Measurements from ENCODE around the gene COMTD1. TPM values are rescaled to one million over a fixed set of nuclear protein-coding genes. Genes with fewer than 3 reads are reported as not detected.
A peak's percentile ranks its signal among the peaks of the same experiment; 100 is the strongest.

COMTD1 gene
- total and polyA plus RNA-seq, 2 of the 8 experiments (the other 6 are each of a cell fraction or from before 2014, with no cell fraction given), result 31.9 to 42.4 TPM

GRCh38 chr10:75230600-75231038 lies 5.1 kb downstream of the COMTD1 start:
- no peak overlapping the region for H4K8ac ChIP-seq (ENCODE audit: extremely low read depth, insufficient read depth, low read length)
- peaks cover 13 to 50% (median 20%) of the 10 kb centered on the region in 4 experiments for H3K36me3 ChIP-seq (ENCODE audit: control insufficient read depth in 2 of 4, insufficient read depth in 4 of 4, low read length in 3 of 4)
- H4K20me1 ChIP-seq (replicated peaks in 1 of 2; ENCODE audit: control insufficient read depth in 1 of 2, insufficient read depth in 2 of 2, low read length in 2 of 2), result peaks cover 3 to 12% of the 10 kb centered on the region in 2 experiments
- H3K23me2 ChIP-seq (ENCODE audit: low read depth, low read length), result peaks cover 13% of the 10 kb centered on the region; the same call in 1 of the 2 replicates
- peaks cover 6 to 36% of the 10 kb centered on the region in 2 experiments; a peak in 3 of 4 replicates for H3K79me2 ChIP-seq (ENCODE audit: control insufficient read depth in 1 of 2, insufficient read depth in 2 of 2, low read length in 2 of 2)
- no peak overlapping the region for H2BK15ac ChIP-seq (ENCODE audit: low read length)
- peaks cover 10 to 20% (median 17%) of the 10 kb centered on the region in 4 experiments for H3K4me1 ChIP-seq (replicated peaks in 1 of 4; ENCODE audit: control insufficient read depth in 3 of 4, insufficient read depth in 4 of 4, low read length in 3 of 4)
- H3K4ac ChIP-seq (replicated peaks; ENCODE audit: insufficient read length, low read depth, low read length), result no peak overlapping the region
- no peaks in the 10 kb centered on the region for H3K27me3 ChIP-seq (replicated peaks in 1 of 4; ENCODE audit: control insufficient read depth in 3 of 4, extremely low read depth in 1 of 4, insufficient read depth in 3 of 4, low read length in 3 of 4)
- H3K79me1 ChIP-seq (ENCODE audit: low read depth, low read length), result peaks cover 4% of the 10 kb centered on the region; the same call in 1 of the 2 replicates
- H2BK12ac ChIP-seq (ENCODE audit: low read depth, low read length), result no peak overlapping the region
- no peak overlapping the region for H3K9ac ChIP-seq (replicated peaks in 1 of 4; ENCODE audit: extremely low read depth in 1 of 4, low read depth in 3 of 4, low read length in 3 of 4)
- 55% methylated on average over 5 of the region's 5 CpGs; no CpG with 5 or more reads in 1 of the 2 experiments for WGBS, 2 experiments (ENCODE audit: extremely low coverage in 1 of 2, insufficient coverage in 1 of 2, insufficient read length in 1 of 2, insufficient replicate concordance in 2 of 2, low coverage in 1 of 2, low lambda C conversion rate in 2 of 2, missing lambda C conversion rate in 1 of 2)
- peak; percentile 84 for FAIRE-seq
- H3K23ac ChIP-seq (ENCODE audit: insufficient read length), result no peak overlapping the region
- ChIA-PET CTCF (ENCODE audit: partially characterized antibody) (interaction anchor here (0.6 to 18.9 kb wide), 9 partner anchors 8 to 167 kb away, joined by 3 to 209 read pairs (median 5); partner anchors contain the start of gene VDAC2), POLR2A (ENCODE audit: partially characterized antibody) (interaction anchor here (0.5 to 27.6 kb wide), 4 partner anchors 10 to 599 kb away, joined by 3 to 801 read pairs (median 72); partner anchors contain the start of genes SAMD8 and VDAC2)
- H3K4me3 ChIP-seq (ENCODE audit: extremely low read depth in 1 of 4, insufficient read depth in 2 of 4, low read depth in 3 of 4, low read length in 4 of 4), result no peak overlapping the region
- no peak overlapping the region for H4K91ac ChIP-seq (replicated peaks; ENCODE audit: insufficient read length, low read length)
- H2BK120ac ChIP-seq (replicated peaks; ENCODE audit: low read depth, low read length), result no peak overlapping the region
- H3K4me2 ChIP-seq (ENCODE audit: insufficient read depth in 1 of 2, low read depth in 2 of 2, low read length in 2 of 2), result no peak overlapping the region
- H3K9me3 ChIP-seq (ENCODE audit: insufficient read depth in 2 of 2, low read depth in 1 of 2, low read length in 1 of 2), result no peaks in the 10 kb centered on the region
- H2AFZ ChIP-seq (ENCODE audit: low read length), result no peak overlapping the region
- H3K27ac ChIP-seq (ENCODE audit: low read depth, low read length), result no peak overlapping the region
- H3K56ac ChIP-seq (replicated peaks; ENCODE audit: insufficient read length, low read depth, low read length), result no peak overlapping the region
- no peak overlapping the region for H3K18ac ChIP-seq (ENCODE audit: extremely low read depth, low read length)
- no peak overlapping the region for H2BK5ac ChIP-seq (ENCODE audit: low read depth, low read length)
- H2AK5ac ChIP-seq (ENCODE audit: low read depth, low read length), result no peak overlapping the region
- no peak overlapping the region for H4K5ac ChIP-seq (ENCODE audit: insufficient read length, low read depth, low read length)
- no peak overlapping the region for H3K14ac ChIP-seq (ENCODE audit: insufficient read length)
- peak in 1 of 2 experiments; percentile 91 for DNase-seq (ENCODE audit: low read depth in 1 of 2, low spot score in 2 of 2)
- no peak overlapping the region for H2BK20ac ChIP-seq (ENCODE audit: low read length)
- TF ChIP-seq PHF8 (conservative IDR thresholded peaks at IDR 0.05; ENCODE audit: low read depth, low read length) (no peak), EZH2 (IDR thresholded peaks at IDR 0.05; ENCODE audit: low read depth, low read length, severe bottlenecking) (no peak), TBP (IDR thresholded peaks at IDR 0.05; ENCODE audit: low read depth, low read length) (no peak), SIN3A (conservative IDR thresholded peaks at IDR 0.05 in 1 of 2, IDR thresholded peaks at IDR 0.05 in 1 of 2; ENCODE audit: low read depth in 1 of 2, low read length in 2 of 2) (peak in 1 of 2 experiments; percentile 82; a peak in 2 of 4 replicates), HDAC2 (IDR thresholded peaks at IDR 0.05; ENCODE audit: borderline replicate concordance in 1 of 2, low read depth in 2 of 2, low read length in 2 of 2) (no peak), CREB1 (IDR thresholded peaks at IDR 0.05) (peak; percentile 45), GTF2F1 (IDR thresholded peaks at IDR 0.05; ENCODE audit: borderline replicate concordance, low read depth, low read length) (no peak), SAP30 (IDR thresholded peaks at IDR 0.05; ENCODE audit: insufficient read depth, insufficient replicate concordance, low read length) (no peak), RAD21 (IDR thresholded peaks at IDR 0.05 in 1 of 2, conservative IDR thresholded peaks at IDR 0.05 in 1 of 2; ENCODE audit: low read depth in 2 of 2, low read length in 2 of 2) (peak; percentile 59 to 72; a peak in 3 of 4 replicates)
- TF ChIP-seq, protein P1, sequence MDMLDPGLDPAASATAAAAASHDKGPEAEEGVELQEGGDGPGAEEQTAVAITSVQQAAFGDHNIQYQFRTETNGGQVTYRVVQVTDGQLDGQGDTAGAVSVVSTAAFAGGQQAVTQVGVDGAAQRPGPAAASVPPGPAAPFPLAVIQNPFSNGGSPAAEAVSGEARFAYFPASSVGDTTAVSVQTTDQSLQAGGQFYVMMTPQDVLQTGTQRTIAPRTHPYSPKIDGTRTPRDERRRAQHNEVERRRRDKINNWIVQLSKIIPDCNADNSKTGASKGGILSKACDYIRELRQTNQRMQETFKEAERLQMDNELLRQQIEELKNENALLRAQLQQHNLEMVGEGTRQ (IDR thresholded peaks at IDR 0.05; ENCODE audit: low read length), result peak; percentile 34
